Islet of Langerhans (tissue), 1 donor: Measurements from ENCODE around the gene PNKD.

Source experiments
- FAIRE-seq: peaks from one replicate; lab custom pipeline; 2011; peaks lifted over from hg19 to GRCh38; lab: Jason Lieb, UNC

The PNKD gene

GRCh38 chr2:218273908-218274249 lies 3.6 kb downstream of the PNKD start:
- no peak for FAIRE-seq

- FAIRE-seq, result no peak
Measured at GRCh38 chr2:218274586-218274985, 4.3 kb downstream of the PNKD start.

- no peak for FAIRE-seq
Measured at GRCh38 chr2:218275371-218276072, 5.2 kb downstream of the PNKD start.

- no peak for FAIRE-seq
Measured at GRCh38 chr2:218276986-218277755, 6.9 kb downstream of the PNKD start.

GRCh38 chr2:218277921-218278320 lies 7.6 kb downstream of the PNKD start:
- no peak for FAIRE-seq

- no peak for FAIRE-seq
Measured at GRCh38 chr2:218278531-218279360, 8.4 kb downstream of the PNKD start.

GRCh38 chr2:218280260-218280870 lies 10.0 kb downstream of the PNKD start:
- FAIRE-seq, result no peak

- no peak for FAIRE-seq
Measured at GRCh38 chr2:218281449-218281848, 11.1 kb downstream of the PNKD start.

- FAIRE-seq, result no peak
Measured at GRCh38 chr2:218282173-218282991, 12.1 kb downstream of the PNKD start.

GRCh38 chr2:218284106-218284811 lies 13.9 kb downstream of the PNKD start:
- FAIRE-seq, result no peak

- FAIRE-seq, result no peak
Measured at GRCh38 chr2:218285604-218286003, 15.3 kb downstream of the PNKD start.

GRCh38 chr2:218286570-218287459 lies 16.5 kb downstream of the PNKD start:
- no peak for FAIRE-seq

- no peak for FAIRE-seq
Measured at GRCh38 chr2:218289639-218290315, 19.5 kb downstream of the PNKD start.

- no peak for FAIRE-seq
Measured at GRCh38 chr2:218290316-218291261, 20.3 kb downstream of the PNKD start.

- FAIRE-seq, result no peak
Measured at GRCh38 chr2:218291318-218292047, 21.2 kb downstream of the PNKD start.

GRCh38 chr2:218292048-218293014 lies 22.0 kb downstream of the PNKD start, which contains the start of gene TMBIM1:
Gene TMBIM1 (minus strand): TSS chr2:218292503. CDS start chr2:218282141, 10,362 bp downstream.
- no peak for FAIRE-seq
